HG02623 (cell line): Measurements from ENCODE around the gene ADCY4.
"Not testable (repeated sequence)": the region's sequence is repeated elsewhere in the genome, so short reads cannot be mapped to it uniquely, and the experiment has no call there.

ENCODE experiments used
- ATAC-seq: cut with Tn5 transposase; IDR thresholded peaks from one replicate; pipeline ENCODE4 v1.9.1; 2021; ENCODE audit warnings: moderate library complexity; ENCODE audit not compliant: unreplicated experiment

ADCY4 gene

DNA sequence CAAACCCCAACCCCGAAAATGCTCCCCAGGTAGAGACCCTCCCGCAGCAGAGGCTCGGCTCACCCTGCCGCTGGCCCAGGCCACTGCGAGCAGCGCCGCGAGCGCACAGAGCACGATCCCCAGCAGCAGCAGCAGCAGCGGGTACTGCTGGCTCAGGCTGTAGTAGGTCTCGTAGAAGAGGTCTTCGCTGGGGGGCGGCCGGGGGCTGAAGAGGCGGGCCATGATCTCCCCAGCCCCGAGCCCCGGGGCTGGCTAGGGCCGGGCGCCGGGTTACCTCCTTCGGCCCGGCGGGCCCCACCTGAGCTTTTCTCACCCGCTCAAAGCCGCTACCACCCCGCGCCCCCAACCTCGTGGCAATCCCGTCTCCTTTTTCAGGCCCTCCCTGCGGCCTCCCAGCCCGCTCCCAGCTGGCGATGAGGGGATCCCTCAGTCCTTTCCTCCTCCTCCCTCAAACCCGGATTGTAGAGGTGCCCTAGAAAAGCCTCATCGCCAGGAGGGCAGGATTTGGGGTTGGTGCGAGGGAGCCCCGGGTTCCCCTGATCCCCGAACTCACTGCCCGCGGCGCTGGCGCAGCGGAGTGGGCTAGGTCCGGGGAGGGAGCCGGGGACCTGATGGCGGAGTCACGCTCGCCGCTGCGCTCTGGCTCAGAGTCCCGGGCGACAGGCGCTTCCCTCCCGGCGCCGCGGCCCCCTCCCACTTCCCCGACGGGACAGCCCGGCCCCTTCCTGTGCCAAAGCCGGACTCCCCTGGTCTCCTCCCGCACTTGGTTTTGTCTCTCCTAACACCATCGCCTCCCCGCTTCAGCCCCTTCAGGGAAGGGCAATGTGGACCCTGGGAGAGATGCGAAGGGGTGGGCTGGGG is at the start of gene ADCY4:
ADCY4 (minus strand) TSS at position 641 of the 861 bp plus-strand sequence; CDS start at position 222, 419 bp downstream.
- ATAC-seq = no peak

DNA sequence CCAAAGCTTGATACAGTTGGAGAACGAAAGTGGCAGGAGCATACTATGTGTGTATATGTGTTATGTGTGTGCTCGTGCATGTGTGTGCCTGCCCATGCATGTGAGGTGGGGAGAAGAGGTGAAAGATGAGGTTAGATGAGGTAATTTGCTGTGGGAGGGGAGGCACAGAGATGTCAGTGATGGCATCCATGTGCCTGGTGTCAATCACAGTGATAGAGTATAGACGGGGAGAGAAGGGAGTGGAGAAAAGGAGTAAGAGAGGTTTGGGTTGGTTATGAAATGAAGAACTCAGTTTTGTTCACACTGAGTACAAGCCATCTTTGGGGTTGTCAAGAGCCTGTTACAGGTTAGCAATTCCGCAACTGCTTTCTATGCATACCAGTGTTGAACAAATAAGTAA is 49.3 kb upstream of the ADCY4 start:
- ATAC-seq = no peak

DNA sequence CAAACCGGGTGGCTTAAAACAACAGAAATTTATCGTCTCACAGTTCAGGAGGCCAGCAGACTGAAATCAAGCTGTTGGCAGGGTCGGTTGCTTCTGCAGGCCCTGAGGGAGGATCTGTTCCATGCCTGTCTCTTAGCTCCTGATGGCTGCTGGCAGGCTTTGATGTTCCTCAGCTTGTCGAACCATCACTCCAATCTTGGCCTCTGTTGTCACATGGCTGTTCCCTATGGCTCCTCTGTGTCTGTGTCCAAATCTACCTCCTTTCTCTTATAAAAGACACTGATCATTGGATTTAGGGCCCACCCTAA is 47.1 kb upstream of the ADCY4 start:
- no peak for ATAC-seq

GRCh38 chr14:24381363-24382063 is 46.6 kb upstream of the ADCY4 start:
- no peak for ATAC-seq

- ATAC-seq = no peak
These were observed 45.2 kb upstream of the ADCY4 start for GRCh38 chr14:24379907-24380730.

GRCh38 chr14:24378981-24379906 is 44.4 kb upstream of the ADCY4 start:
- ATAC-seq = no peak

DNA sequence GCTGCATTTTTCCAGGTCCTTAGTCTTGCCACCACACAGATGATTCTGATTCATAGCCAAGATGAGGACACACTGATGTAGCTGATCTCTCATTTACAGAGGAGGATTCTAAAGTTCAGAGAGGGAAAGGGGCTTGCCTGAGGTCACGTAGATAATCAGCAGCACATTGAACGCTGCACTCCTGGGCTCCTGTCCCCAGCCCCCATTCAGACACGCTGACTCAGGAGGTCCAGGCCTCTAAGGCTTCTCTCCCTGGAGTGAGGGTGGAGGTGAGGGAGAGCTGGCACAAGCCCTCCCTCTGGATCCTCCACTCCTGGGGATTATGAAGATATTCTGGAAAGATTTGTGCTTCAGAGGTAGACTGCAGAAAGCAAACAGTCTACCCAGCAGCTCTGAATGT is 43.5 kb upstream of the ADCY4 start:
- no peak for ATAC-seq

DNA sequence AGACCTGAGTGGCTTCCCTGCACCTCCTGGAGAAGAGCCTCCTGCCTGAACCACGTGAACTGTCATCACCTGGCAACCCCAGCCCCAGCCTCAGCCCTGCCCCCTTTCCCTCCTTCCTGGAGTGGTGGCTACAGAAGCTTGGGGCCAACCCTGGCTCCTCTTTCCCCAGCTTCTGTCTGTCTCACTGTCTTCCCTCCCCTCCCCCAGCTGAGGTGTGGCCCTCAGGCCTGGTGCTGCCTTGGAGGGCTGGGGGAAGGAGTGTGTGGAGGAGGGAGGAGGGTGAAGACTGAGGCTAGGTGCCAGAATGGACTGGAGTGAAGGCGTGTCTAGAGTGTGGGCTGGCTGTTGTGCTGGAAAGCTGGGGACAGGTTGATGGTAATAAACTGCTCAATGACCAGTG is 42.8 kb upstream of the ADCY4 start:
- no peak for ATAC-seq

DNA sequence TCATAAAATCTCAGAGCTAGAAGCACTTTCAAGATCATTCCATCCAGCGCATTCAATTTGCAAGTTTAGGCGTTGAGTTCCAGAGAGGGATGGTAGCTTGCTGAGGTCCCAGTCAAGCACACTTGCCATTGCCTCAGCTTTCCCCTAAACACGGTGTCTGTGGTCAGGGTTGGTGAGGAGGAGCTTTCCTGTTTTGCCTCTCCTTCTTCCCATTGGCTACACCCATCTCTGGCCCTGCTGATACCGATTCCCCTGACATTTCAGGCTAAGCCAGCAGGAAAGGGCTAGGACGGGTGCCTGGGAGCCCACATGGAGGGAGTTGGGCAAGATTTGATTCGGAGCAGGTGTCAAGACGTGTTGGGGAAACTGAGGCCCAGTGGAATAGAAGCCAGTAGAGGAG is 42.3 kb upstream of the ADCY4 start:
- no peak for ATAC-seq

GRCh38 chr14:24376448-24377070 is 41.7 kb upstream of the ADCY4 start:
- no peak for ATAC-seq

DNA sequence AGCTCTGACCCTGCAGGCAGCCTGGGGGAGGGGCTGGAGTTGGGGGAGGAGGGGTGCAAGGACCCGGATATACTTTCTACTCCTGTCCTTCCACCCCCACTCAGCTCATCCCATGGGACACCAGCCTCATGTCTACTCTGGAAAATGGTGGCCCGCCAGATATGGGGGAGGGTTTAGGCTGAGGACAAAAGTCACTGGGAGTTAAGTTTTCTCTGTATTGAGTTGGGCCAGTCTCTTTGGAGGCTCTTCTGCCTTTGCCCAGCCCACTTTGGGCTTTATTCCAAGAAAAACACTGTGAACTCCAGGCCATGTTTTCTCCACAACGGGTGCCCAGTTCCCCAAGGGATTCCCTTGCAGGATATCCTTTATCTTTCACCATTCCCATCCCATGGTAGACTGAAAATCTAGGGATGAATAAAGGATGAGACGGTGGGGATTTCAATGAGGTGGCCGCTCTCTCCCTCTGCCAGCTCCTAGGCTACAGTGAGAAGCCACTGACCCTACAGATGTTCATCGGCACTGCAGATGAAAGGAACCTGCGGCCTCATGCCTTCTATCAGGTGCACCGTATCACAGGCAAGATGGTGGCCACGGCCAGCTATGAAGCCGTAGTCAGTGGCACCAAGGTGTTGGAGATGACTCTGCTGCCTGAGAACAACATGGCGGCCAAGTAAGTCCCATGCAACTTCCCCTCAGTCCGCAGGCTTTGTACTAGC is 38.0 kb upstream of the ADCY4 start:
- no peak for ATAC-seq

DNA sequence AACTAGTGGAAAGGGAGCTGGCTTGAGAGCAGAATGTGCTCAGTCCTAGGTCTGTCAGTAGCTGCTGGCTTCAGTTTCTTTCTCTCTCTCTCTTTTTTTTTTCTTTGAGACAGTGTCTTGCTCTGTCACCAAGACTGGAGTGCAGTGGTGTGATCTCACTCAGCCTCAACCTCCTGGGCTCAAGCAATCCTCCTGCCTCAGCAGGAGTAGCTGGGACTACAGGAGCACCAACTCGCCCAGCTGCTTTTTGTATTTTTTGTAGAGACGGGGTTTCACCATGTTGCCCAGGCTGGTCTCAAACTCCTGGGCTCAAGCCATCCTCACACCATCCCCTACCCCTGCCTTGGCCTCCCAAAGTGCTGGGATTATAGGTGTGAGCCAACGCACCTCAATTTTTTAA is 36.7 kb upstream of the ADCY4 start:
- not testable (repeated sequence) for ATAC-seq

GRCh38 chr14:24370748-24371147 is 35.9 kb upstream of the ADCY4 start:
- ATAC-seq = no peak

- ATAC-seq = no peak
These were observed 35.2 kb upstream of the ADCY4 start for GRCh38 chr14:24369907-24370687.

DNA sequence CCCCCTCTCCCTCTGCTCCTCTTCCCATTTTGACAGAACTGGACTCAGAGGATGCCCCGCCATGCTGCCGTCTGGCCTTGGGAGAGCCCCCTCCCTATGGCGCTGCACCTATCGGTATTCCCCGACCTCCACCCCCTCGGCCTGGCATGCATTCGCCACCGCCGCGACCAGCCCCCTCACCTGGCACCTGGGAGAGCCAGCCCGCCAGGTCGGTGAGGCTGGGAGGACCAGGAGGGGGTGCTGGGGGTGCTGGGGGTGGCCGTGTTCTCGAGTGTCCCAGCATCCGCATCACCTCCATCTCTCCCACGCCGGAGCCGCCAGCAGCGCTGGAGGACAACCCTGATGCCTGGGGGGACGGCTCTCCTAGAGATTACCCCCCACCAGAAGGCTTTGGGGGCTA is 34.6 kb upstream of the ADCY4 start:
- no peak for ATAC-seq

DNA sequence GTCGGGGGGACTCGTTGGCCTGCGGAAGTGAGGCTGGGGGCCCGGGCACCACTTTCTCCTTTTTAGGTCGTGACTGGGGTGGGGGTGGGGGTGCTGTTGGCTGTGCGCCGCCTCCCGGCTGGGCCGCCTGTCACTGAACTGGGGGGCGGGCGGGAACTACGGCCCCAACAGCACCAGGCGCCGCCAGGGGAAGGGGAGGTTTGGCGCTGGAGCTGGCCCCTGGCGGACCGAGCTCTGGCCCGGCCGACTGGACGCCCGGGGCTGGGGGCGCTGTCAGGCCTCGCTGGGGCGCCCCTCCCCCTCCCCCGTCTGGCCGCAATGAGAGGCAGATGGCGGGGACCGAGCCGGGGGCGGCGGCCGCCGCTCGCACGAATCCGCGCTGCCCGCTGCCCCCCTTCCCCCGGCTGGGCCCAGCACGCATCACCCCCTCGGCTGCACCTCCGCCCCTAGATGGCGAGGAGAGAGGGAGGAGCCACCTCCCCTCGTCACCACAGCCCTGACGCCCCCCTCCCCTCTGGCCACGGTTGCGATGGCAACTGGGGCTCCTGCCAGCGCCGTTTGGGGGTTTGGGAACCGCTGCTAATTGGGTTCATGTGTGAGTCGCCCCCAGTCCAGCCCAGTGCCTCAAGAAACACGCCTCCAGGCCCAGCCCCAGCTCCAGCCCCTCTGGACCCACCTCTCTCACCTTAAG is 33.8 kb upstream of the ADCY4 start:
- no peak for ATAC-seq

DNA sequence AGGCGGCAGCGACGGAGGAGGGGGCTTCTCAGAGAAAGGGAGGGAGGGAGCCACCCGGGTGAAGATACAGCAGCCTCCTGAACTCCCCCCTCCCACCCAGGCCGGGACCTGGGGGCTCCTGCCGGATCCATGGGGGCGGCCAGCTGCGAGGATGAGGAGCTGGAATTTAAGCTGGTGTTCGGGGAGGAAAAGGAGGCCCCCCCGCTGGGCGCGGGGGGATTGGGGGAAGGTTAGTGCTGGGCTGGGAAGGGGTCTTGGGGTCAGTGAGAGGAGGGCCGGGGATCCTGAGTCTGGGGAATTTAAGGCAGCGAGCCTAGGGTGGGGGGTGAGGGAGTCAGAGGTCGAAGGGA is 33.3 kb upstream of the ADCY4 start:
- ATAC-seq = no peak

DNA sequence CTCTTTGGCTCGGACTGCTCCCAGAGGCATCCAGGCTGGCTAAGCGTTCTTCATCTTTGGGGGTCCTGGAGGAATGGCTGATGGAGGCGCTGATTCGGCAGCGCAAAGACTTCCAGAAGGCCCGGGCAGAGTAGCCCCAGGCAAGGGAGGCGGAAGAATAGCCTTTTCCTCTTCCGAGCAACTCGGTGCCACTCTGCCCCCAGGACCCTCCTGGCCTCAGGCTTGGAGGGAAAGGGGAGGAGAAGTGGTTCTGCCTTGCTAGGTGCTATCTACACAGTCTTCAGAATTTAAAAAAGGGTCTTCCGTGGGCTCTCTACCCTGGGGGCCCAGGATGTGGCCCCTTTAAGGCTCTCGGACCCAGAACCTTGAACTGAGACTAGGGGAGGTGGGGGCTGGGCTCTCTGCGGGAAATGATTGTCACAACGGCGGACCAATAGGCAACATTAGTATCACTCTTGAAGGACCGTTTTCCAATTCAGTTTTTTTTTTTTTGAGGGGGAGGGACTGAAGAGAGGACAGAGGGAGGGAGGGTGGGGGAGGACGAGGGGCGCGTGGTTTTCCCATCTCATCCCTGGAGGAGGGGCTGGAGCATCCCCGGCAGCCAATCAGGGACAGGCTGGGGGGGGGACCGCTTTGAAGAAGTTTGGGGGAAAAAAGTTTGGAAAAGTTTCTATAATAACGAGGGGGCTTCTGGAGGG is 32.8 kb upstream of the ADCY4 start, which contains the start of gene NFATC4:
NFATC4 (plus strand) TSS at position 671 of the 698 bp plus-strand sequence. CDS start 157 bp downstream, outside the sequence.
- ATAC-seq = no peak
